BE2C (cell line): Measurements from ENCODE around the gene TRMU.

Source experiments
- DNase-seq: peaks from one replicate; pipeline ENCODE4 v3.0.0-alpha.2; 2020
- H3K27me3 ChIP-seq: fragments of 250-450 bp; sonication (Bioruptor Pico); 2 replicates; pipeline ENCODE4 v1.5.1; 2020; ENCODE audit warnings: mild to moderate bottlenecking
- H3K36me3 ChIP-seq: fragments of 250-450 bp; sonication (Bioruptor Pico); 2 replicates; pipeline ENCODE4 v1.5.1; 2020; ENCODE audit warnings: mild to moderate bottlenecking
- H3K4me1 ChIP-seq: fragments of 250-450 bp; sonication (Bioruptor Pico); 2 replicates; pipeline ENCODE4 v1.5.1; 2020
- H3K4me3 ChIP-seq: 2 replicates; pipeline ENCODE4 v1.5.1; 2011; ENCODE audit warnings: low read depth, low read length
- H3K9me3 ChIP-seq: fragments of 250-450 bp; sonication (Bioruptor Pico); 2 replicates; pipeline ENCODE4 v1.5.1; 2020
- CTCF ChIP-seq: IDR thresholded peaks from 2 replicates; pipeline ENCODE4 v1.5.1; 2012; ENCODE audit warnings: mild to moderate bottlenecking, low read depth, low read length

The TRMU gene

GRCh38 chr22:46406349-46406748, 70.8 kb downstream of the TRMU start:
- H3K27me3 ChIP-seq = no peaks in the 10 kb centered on the region
- H3K4me3 ChIP-seq = no peak overlapping the region
- no peaks in the 10 kb centered on the region for H3K36me3 ChIP-seq
- TF ChIP-seq CTCF = no peak
- DNase-seq = no peak
- peaks cover 6% of the 10 kb centered on the region; the same call in 1 of the 2 replicates for H3K4me1 ChIP-seq
- H3K9me3 ChIP-seq = no peaks in the 10 kb centered on the region; the same call in 1 of the 2 replicates

GRCh38 chr22:46406791-46407190, 71.3 kb downstream of the TRMU start:
- Histone ChIP-seq H3K9me3 (no peaks in the 10 kb centered on the region; the same call in 1 of the 2 replicates), H3K27me3 (no peaks in the 10 kb centered on the region)

More at GRCh38 chr22:46406791-46407190, 71.3 kb downstream of the TRMU start:
- DNase-seq = no peak
- Histone ChIP-seq H3K36me3 (no peaks in the 10 kb centered on the region), H3K4me3 (no peak overlapping the region), H3K4me1 (peaks cover 6% of the 10 kb centered on the region; the same call in 1 of the 2 replicates)
- TF ChIP-seq CTCF = no peak
